A673 (cell line): ENCODE results near the gene TACR2. TPM values are rescaled to one million over a fixed set of nuclear protein-coding genes. Genes with fewer than 3 reads are reported as not detected.

Experiments
- BruUV-seq: library from RNA; stranded (reverse); fragments of 400-500 nt; replicated peaks from 2 replicates; lab custom pipeline; 2021; lab: Mats Ljungman, UMichigan
- CTCF ChIA-PET: fragments of 300-600 bp; sonication (Branson Sonifier 250); formaldehyde crosslinking; loops from one replicate; lab custom pipeline; 2022; ENCODE audit warnings: antibody characterized with exemption; lab: Charles Lee
- POLR2A ChIA-PET: fragments of 300-600 bp; sonication (Branson Sonifier 250); formaldehyde crosslinking; loops from one replicate; lab custom pipeline; 2022; ENCODE audit warnings: antibody characterized with exemption; ENCODE audit not compliant: low non-redundant PET; lab: Charles Lee
- DNase-seq: peaks from one replicate; pipeline ENCODE4 v3.0.0-alpha.2; 2015; ENCODE audit warnings: low spot score
- H3K27ac ChIP-seq: fragments of 200-600 bp; sonication (generic); 2 replicates; pipeline ENCODE4 v1.5.1; 2016; ENCODE audit warnings: mixed run types, low read depth, mild to moderate bottlenecking, mixed read lengths, antibody characterized with exemption, low read length; ENCODE audit not compliant: poor library complexity, severe bottlenecking
- H3K27me3 ChIP-seq: fragments of 200-600 bp; sonication (generic); replicated peaks from 2 replicates; pipeline ENCODE4 v1.6.1; 2017; ENCODE audit warnings: mixed run types, low read depth, mild to moderate bottlenecking, mixed read lengths, antibody characterized with exemption, low read length; ENCODE audit not compliant: insufficient read depth, poor library complexity
- H3K36me3 ChIP-seq: fragments of 200-600 bp; sonication (generic); 2 replicates; pipeline ENCODE4 v1.6.1; 2016; ENCODE audit warnings: mixed run types, mild to moderate bottlenecking, mixed read lengths, antibody characterized with exemption, low read length; ENCODE audit not compliant: insufficient read depth, poor library complexity, severe bottlenecking
- H3K4me1 ChIP-seq: fragments of 200-600 bp; sonication (generic); 2 replicates; pipeline ENCODE4 v1.6.1; 2017; ENCODE audit warnings: mixed run types, mild to moderate bottlenecking, mixed read lengths, antibody characterized with exemption, low read length; ENCODE audit not compliant: insufficient read depth, poor library complexity, severe bottlenecking
- H3K4me3 ChIP-seq: fragments of 200-600 bp; sonication (generic); 2 replicates; pipeline ENCODE4 v1.5.1; 2016; ENCODE audit warnings: low read depth, mixed run types, mild to moderate bottlenecking, mixed read lengths, low read length; ENCODE audit not compliant: poor library complexity, severe bottlenecking
- H3K9me3 ChIP-seq: fragments of 200-600 bp; sonication (generic); 2 replicates; pipeline ENCODE4 v1.6.1; 2016; ENCODE audit warnings: mixed run types, low read depth, mild to moderate bottlenecking, mixed read lengths, antibody characterized with exemption, low read length; ENCODE audit not compliant: poor library complexity, severe bottlenecking
- EZH2 ChIP-seq: fragments of 200-600 bp; sonication (generic); IDR thresholded peaks from 2 replicates; pipeline ENCODE4 v1.6.1; 2017; ENCODE audit warnings: borderline replicate concordance, low read depth, mild to moderate bottlenecking, mixed read lengths, antibody characterized with exemption, low read length; ENCODE audit not compliant: poor library complexity, severe bottlenecking
- intact Hi-C: fragments of 100-400 bp; cut with micrococcal nuclease; formaldehyde crosslinking; loops from one replicate; pipeline ENCODE4 v1.10.0; 2022; ENCODE audit not compliant: unreplicated experiment
- total RNA-seq: library from RNA; stranded (reverse); gene quantifications from 2 replicates; pipeline ENCODE4 v1.2.3, GENCODE V29; 2021
- TF ChIP-seq, protein P1 (sequence below): fragments of 300-800, 200-600 bp; sonication (generic); conservative IDR thresholded peaks from 2 replicates; pipeline ENCODE4 v1.5.1; 2017; ENCODE audit warnings: low read depth, mild to moderate bottlenecking, antibody characterized with exemption, low read length, moderate library complexity, mixed read lengths

TACR2 gene
- total RNA-seq, 1 experiment from 2014 or later: 0.21 TPM

GRCh38 chr10:69415951-69416350 is 767 bp downstream of the TACR2 start:
- TF ChIP-seq EZH2: no peak
- TF ChIP-seq, protein P1, sequence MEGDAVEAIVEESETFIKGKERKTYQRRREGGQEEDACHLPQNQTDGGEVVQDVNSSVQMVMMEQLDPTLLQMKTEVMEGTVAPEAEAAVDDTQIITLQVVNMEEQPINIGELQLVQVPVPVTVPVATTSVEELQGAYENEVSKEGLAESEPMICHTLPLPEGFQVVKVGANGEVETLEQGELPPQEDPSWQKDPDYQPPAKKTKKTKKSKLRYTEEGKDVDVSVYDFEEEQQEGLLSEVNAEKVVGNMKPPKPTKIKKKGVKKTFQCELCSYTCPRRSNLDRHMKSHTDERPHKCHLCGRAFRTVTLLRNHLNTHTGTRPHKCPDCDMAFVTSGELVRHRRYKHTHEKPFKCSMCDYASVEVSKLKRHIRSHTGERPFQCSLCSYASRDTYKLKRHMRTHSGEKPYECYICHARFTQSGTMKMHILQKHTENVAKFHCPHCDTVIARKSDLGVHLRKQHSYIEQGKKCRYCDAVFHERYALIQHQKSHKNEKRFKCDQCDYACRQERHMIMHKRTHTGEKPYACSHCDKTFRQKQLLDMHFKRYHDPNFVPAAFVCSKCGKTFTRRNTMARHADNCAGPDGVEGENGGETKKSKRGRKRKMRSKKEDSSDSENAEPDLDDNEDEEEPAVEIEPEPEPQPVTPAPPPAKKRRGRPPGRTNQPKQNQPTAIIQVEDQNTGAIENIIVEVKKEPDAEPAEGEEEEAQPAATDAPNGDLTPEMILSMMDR: no peak
- CTCF ChIA-PET: no interaction called here
- intact Hi-C loops: loop anchor here (10.0 kb wide), 1 partner anchor 431 kb away; the partner anchor contains the start of gene KIFBP

GRCh38 chr10:69415049-69415448 is 1.7 kb downstream of the TACR2 start:
- H3K4me3 ChIP-seq: no peak overlapping the region
- intact Hi-C loops: loop anchor here (10.0 kb wide), 1 partner anchor 430 kb away; the partner anchor contains the start of gene KIFBP
- H3K9me3 ChIP-seq: no peaks in the 10 kb centered on the region
- H3K27me3 ChIP-seq: no peaks in the 10 kb centered on the region
- BruUV-seq: no TSS peak
- DNase-seq: no peak
- ChIA-PET CTCF (no interaction called here), POLR2A (no interaction called here)
- no peak for TF ChIP-seq EZH2
- TF ChIP-seq, protein P1: no peak
- H3K36me3 ChIP-seq: no peaks in the 10 kb centered on the region
- H3K4me1 ChIP-seq: no peaks in the 10 kb centered on the region
- H3K27ac ChIP-seq: no peak overlapping the region

More at GRCh38 chr10:69415951-69416350, 767 bp downstream of the TACR2 start:
- no peaks in the 10 kb centered on the region for H3K9me3 ChIP-seq
- no peaks in the 10 kb centered on the region for H3K36me3 ChIP-seq
- no peaks in the 10 kb centered on the region for H3K27me3 ChIP-seq
- H3K4me1 ChIP-seq: no peaks in the 10 kb centered on the region
- no peak for DNase-seq
- POLR2A ChIA-PET: no interaction called here
- H3K27ac ChIP-seq: no peak overlapping the region
- no TSS peak for BruUV-seq
- H3K4me3 ChIP-seq: no peak overlapping the region

DNA sequence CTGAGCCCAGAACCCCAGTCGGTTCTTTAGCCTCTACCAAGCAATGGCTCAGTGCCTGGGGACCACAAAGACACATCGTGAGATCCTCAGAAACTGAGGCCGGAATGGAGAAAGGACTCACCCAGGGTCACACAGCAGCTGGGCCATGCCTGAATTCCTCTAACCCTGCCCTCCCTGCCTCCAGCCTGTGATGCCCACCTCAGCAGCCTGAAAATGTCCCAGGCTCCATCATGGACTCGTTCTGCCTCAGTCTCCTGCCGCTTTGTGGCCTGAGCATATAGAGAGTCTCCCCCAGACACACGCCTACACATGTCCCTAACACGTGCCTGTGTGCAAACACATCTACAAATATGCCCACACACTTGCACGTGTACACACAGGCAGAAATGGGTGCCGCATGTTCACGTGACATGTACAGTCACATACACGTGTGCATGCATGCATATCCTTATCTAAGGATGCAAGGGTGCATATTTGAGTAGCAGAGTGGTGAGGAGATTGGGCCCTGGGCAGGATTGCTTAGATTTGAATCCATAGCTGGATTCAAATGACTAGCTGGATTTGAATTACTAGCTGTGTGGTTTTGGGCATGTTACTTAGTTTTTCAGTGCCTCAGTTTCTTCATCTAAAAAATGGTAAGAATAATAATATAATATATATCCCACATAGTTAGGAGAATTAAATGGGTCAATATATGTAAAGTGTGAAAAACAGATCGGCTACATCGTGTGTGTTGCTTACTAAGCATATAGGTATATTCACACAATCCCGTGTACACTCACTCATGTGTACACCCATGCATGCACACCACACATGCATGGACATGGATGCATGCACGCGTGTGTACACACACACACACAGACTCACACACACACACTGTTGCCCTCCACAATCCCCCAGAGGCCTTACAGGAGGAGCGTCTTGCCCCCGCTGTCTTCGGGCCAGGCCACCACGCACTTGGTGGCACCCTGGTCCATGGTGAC is 2.4 kb downstream of the TACR2 start:
- no peaks in the 10 kb centered on the region for H3K9me3 ChIP-seq
- intact Hi-C loops: loop anchor here (10.0 kb wide), 1 partner anchor 430 kb away; the partner anchor contains the start of gene KIFBP
- BruUV-seq: no TSS peak
- H3K27me3 ChIP-seq: no peaks in the 10 kb centered on the region
- ChIA-PET POLR2A (no interaction called here), CTCF (no interaction called here)
- no peak for DNase-seq
- no peaks in the 10 kb centered on the region for H3K36me3 ChIP-seq
- TF ChIP-seq, protein P1: no peak
- no peak for TF ChIP-seq EZH2
- no peak overlapping the region for H3K27ac ChIP-seq
- no peak overlapping the region for H3K4me3 ChIP-seq
- peaks cover 1% of the 10 kb centered on the region for H3K4me1 ChIP-seq
